GM12873 (cell line): ENCODE results near the gene AIF1.

Source experiments
- TF ChIP-seq, protein P1 (sequence below): IDR thresholded peaks from 2 replicates; pipeline ENCODE4 v1.5.1; 2012; ENCODE audit warnings: low read depth, mild to moderate bottlenecking, moderate library complexity, low read length, control low read depth; ENCODE audit not compliant: insufficient read depth; ENCODE audit errors: missing control alignments

AIF1 gene

DNA sequence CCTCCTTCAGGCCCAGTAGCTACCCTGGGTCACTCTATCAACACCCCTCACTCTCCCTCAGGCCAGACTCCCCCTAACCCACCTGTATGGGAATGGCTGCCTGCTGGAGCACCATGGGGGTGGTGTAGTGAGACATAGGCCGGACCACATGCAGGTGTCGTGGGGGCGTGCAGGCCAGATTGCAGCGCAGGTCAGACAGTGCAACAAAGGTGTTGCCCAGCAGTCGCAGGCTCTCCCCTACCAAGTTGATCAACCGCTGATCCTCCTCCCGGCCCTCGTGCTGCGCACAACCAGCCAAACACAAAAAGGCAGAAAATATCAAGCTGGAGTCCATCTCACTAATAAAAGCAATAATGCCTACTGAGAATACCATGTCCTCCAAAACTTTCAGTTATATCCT lies 30.3 kb downstream of the AIF1 start:
- TF ChIP-seq, protein P1, sequence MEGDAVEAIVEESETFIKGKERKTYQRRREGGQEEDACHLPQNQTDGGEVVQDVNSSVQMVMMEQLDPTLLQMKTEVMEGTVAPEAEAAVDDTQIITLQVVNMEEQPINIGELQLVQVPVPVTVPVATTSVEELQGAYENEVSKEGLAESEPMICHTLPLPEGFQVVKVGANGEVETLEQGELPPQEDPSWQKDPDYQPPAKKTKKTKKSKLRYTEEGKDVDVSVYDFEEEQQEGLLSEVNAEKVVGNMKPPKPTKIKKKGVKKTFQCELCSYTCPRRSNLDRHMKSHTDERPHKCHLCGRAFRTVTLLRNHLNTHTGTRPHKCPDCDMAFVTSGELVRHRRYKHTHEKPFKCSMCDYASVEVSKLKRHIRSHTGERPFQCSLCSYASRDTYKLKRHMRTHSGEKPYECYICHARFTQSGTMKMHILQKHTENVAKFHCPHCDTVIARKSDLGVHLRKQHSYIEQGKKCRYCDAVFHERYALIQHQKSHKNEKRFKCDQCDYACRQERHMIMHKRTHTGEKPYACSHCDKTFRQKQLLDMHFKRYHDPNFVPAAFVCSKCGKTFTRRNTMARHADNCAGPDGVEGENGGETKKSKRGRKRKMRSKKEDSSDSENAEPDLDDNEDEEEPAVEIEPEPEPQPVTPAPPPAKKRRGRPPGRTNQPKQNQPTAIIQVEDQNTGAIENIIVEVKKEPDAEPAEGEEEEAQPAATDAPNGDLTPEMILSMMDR: no peak

DNA sequence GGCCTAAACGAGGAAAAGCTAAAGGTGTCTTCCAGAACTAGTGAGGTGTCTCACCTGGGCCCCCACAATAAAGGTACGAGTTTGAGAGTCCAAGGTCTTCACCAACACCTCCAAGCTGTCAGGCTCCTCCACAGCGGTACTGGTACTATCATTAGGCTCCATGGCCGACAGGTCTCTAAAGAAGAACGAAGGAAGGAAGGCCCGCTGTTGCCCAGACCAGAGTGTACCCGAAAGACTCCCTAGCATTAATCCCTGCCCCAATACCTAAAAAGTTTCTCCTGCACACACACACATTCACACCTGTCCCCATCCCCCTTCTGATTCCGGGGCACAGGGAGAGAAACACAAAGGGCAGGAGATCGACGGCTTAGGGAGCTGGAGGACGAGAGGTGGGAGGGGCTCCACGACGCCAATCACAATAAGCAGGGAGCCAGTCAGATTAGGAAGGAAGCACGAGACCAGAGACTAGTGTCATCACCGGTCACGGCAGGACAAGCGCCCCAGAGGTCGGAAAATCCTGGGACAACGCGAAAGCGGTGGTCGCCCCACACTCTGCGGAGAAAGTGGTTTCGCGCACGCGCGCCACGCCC lies 36.7 kb downstream of the AIF1 start:
- TF ChIP-seq, protein P1: no peak

DNA sequence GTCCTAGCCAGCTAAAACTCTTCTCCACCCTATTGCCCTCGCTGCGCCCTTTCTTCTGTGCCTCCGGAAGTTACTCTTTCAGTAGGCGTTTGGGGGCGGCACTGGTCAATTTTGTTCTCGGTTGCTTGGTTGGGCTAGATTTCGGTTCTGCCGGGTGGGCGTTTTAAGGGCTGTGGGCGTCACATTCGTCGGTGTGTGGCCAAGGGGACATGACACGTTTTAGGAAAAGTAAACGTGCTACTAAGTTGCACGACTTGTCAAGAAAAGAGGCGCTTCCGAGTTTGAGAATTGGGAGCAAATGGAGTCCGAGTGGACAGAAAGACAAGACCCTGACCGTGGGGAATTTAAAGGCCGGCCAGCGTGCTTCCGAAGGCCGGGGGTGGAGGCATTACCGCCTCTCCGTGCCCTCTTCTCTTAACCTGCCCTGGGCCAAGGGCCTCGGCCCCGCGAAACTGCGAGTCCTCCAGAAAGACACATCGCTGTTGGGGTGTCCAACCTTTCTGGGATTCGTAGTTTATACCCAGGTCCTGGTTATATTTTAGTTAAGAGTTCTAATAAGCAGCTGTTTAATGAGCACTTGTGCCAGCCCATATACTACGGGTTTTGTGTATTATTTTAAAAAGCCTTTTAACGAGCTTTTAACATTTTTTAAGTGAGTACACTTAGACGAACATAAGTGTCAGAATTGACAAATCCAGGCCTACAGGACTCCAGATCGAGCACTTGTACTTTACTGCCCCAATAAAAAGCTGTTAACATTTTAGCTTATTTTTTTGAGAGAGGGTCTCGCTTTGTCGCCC lies 38.1 kb downstream of the AIF1 start:
- TF ChIP-seq, protein P1: no peak

DNA sequence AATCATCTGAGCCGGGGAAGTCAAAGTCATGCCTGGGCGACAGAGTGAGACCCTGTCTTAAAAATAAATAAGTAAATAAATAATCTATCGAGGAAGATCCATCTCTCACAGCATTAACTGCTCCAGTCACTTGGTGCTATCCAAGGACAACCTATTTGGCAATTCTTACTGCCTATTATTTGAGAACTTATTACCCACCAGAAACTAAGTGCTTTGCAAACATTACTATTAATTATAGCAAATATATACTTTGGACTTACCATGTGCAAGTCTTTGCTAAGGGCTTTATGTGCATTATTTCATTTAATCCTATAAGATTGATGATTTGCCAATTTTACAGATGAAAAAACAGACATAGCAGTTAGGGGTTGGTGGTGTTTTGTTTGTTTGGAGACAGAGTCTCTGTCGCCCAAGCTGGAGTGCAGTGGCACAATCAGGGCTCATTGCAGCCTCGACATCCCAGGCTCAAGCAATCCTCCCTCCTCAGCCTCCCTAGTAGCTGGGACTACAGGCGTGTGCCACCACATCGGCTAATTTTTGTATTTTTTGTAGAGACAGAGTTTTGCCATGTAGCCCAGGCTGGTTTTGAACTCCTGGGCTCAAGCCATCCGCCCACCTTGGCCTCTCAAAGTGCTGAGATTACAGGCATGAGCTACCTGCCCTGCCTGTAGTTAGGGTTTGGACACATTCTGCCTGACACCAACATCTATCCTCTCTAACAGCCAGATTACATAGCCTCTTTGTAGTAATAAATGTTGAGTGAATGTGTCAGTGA lies 39.7 kb downstream of the AIF1 start:
- TF ChIP-seq, protein P1: no peak

DNA sequence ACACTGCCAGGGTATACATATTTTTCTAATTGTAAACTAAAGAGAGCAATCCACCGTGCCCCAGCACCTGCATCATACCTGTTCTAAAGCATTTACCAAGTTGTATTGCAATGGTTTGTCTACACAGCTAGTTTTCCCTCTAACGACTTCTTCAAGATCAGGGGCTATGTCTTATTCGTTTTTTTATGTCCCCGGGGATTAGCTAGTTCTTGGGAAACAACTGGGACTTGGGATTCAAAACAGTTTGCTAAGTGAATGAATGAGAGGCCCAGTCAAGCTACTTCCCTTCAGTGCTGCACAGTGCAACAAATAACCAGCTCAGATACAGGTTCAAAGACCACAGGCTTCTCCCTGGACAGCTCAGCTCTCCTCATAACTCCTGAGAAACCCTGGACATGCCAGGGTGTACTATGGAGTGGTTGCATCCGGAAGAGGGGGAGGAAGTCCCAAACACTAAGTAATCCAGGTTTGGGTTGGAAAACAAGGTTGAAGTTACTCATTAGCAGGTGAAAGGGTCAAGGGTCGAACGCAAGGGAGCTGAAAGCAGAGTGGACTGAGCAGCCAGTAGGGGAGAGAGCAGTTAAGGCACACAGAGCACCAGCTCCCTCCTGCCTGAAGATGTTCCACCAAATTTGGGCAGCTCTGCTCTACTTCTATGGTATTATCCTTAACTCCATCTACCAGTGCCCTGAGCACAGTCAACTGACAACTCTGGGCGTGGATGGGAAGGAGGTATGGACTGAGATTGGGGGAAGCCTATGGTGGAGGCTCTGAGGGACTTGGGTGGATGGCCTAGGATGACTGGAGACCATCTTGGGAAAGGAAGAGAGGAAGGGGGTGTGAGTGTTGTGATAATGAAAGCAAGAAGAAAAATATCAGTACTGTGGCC lies 40.6 kb downstream of the AIF1 start, which contains the start of gene APOM:
Gene APOM, plus strand, starts transcription at position 546 of the 889 bp plus-strand sequence. Its CDS starts 73 bp downstream, at position 619.
- TF ChIP-seq, protein P1: no peak

DNA sequence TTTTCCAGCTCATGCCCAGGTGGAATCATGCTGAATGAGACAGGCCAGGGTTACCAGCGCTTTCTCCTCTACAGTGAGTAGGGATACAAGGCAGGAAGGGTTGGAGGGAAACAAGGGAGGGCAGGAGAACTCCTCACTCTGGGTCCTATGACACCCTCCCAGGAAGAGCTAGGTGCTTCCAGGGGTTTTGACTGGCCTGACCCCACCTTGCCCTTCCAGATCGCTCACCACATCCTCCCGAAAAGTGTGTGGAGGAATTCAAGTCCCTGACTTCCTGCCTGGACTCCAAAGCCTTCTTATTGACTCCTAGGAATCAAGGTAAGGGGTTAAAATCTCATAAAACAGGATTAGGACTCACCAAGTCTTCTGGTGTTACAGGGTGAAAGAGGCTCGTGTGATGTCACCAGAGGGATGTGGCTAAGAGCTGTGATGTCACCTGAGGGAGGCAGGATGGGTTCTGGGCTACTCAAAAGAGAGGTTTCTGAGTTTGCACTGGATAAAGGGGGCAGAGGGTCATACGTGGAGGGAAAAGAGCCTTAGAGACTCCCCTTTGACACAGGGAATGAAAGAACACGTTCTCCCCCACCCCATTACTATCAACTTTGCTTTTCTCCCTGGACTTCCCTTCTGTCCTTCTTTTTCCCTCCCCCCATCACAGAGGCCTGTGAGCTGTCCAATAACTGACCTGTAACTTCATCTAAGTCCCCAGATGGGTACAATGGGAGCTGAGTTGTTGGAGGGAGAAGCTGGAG lies 42.5 kb downstream of the AIF1 start:
- TF ChIP-seq, protein P1: no peak
